H1 (cell line): ENCODE data around the gene CHI3L1.

Experiments
- CEBPB ChIP-seq: IDR thresholded peaks from 2 replicates; pipeline ENCODE4 v1.6.1; 2012; ENCODE audit warnings: low read depth, low read length
- MAFK ChIP-seq: IDR thresholded peaks from 2 replicates; pipeline ENCODE4 v1.6.1; 2012; ENCODE audit warnings: low read depth, mild to moderate bottlenecking, improper control_type of control experiment, low read length
- TF ChIP-seq, protein P1 (sequence below), 3 experiments: IDR thresholded peaks; 1 replicate in 2 of 3; 2 replicates in 1 of 3; pipeline versions ENCODE4 v1.5.1 to v1.6.1; 2011; ENCODE audit warnings: low read length in 3 of 3, mild to moderate bottlenecking in 3 of 3, inconsistent platforms in 2 of 3, low read depth in 1 of 3, moderate library complexity in 1 of 3; ENCODE audit not compliant: insufficient read depth in 1 of 3; ENCODE audit errors: control extremely low read depth in 1 of 3

DNA sequence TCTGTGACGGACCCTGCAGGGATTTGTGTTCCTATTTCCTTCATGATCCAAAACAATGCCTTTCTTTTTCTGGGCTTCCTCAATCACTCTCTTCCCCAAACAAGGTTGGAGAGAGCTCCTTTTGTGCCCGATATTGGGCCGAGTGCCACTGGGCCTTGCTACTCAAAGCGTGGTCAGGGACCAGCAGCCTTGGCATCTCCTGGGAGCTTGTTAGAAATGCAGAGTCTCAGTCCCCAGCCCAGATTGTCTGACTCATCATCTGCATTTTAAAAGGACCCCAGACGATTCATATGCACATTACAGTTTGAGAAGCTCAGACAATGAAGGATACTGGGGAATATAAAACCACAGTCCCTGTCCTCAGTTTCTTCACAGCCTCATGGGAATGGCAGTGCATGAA lies 39.1 kb downstream of the CHI3L1 start:
- TF ChIP-seq CEBPB = no peak
- TF ChIP-seq, protein P1, sequence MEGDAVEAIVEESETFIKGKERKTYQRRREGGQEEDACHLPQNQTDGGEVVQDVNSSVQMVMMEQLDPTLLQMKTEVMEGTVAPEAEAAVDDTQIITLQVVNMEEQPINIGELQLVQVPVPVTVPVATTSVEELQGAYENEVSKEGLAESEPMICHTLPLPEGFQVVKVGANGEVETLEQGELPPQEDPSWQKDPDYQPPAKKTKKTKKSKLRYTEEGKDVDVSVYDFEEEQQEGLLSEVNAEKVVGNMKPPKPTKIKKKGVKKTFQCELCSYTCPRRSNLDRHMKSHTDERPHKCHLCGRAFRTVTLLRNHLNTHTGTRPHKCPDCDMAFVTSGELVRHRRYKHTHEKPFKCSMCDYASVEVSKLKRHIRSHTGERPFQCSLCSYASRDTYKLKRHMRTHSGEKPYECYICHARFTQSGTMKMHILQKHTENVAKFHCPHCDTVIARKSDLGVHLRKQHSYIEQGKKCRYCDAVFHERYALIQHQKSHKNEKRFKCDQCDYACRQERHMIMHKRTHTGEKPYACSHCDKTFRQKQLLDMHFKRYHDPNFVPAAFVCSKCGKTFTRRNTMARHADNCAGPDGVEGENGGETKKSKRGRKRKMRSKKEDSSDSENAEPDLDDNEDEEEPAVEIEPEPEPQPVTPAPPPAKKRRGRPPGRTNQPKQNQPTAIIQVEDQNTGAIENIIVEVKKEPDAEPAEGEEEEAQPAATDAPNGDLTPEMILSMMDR (IDR thresholded peaks at IDR 0.05; ENCODE audit: control extremely low read depth in 1 of 3, insufficient read depth in 1 of 3, low read depth in 1 of 3, low read length in 3 of 3) = no peak
- no peak for TF ChIP-seq MAFK
